ENCODE measurements around the gene KCTD17. TPM values are rescaled to one million over a fixed set of nuclear protein-coding genes. Genes with fewer than 3 reads are reported as not detected.

The KCTD17 gene
- total RNA-seq, 1 donor from 2014 or later: 35.3 TPM

GRCh38 chr22:37053310-37054055 is 1.9 kb downstream of the KCTD17 start:
- no peak overlapping the region for H3K4me3 ChIP-seq (ENCODE audit: low read depth, low read length)
- DNase-seq (ENCODE audit: low read depth): no peak
- H3K27me3 ChIP-seq (ENCODE audit: control insufficient read depth, insufficient read depth, low read length): no peaks in the 10 kb centered on the region
- no peaks in the 10 kb centered on the region for H3K36me3 ChIP-seq (ENCODE audit: control insufficient read depth, insufficient read depth, low read length)
- no peak for TF ChIP-seq CTCF (IDR thresholded peaks at IDR 0.05; ENCODE audit: insufficient read depth, low read length, poor library complexity, severe bottlenecking)

GRCh38 chr22:37054056-37054395 is 2.5 kb downstream of the KCTD17 start:
- no peak for DNase-seq (ENCODE audit: low read depth)
- Histone ChIP-seq H3K27me3 (ENCODE audit: control insufficient read depth, insufficient read depth, low read length) (no peaks in the 10 kb centered on the region), H3K4me3 (ENCODE audit: low read depth, low read length) (no peak overlapping the region), H3K36me3 (ENCODE audit: control insufficient read depth, insufficient read depth, low read length) (no peaks in the 10 kb centered on the region)
- TF ChIP-seq CTCF (IDR thresholded peaks at IDR 0.05; ENCODE audit: insufficient read depth, low read length, poor library complexity, severe bottlenecking): no peak

GRCh38 chr22:37054600-37055365 is 3.2 kb downstream of the KCTD17 start:
- H3K4me3 ChIP-seq (ENCODE audit: low read depth, low read length): no peak overlapping the region
- H3K36me3 ChIP-seq (ENCODE audit: control insufficient read depth, insufficient read depth, low read length): no peaks in the 10 kb centered on the region
- H3K27me3 ChIP-seq (ENCODE audit: control insufficient read depth, insufficient read depth, low read length): no peaks in the 10 kb centered on the region
- DNase-seq (ENCODE audit: low read depth): no peak
- TF ChIP-seq CTCF (IDR thresholded peaks at IDR 0.05; ENCODE audit: insufficient read depth, low read length, poor library complexity, severe bottlenecking): no peak

GRCh38 chr22:37056246-37056645 is 4.7 kb downstream of the KCTD17 start:
- TF ChIP-seq CTCF (IDR thresholded peaks at IDR 0.05; ENCODE audit: insufficient read depth, low read length, poor library complexity, severe bottlenecking): no peak
- Histone ChIP-seq H3K36me3 (ENCODE audit: control insufficient read depth, insufficient read depth, low read length) (no peaks in the 10 kb centered on the region), H3K27me3 (ENCODE audit: control insufficient read depth, insufficient read depth, low read length) (no peaks in the 10 kb centered on the region), H3K4me3 (ENCODE audit: low read depth, low read length) (no peak overlapping the region)
- no peak for DNase-seq (ENCODE audit: low read depth)

GRCh38 chr22:37057226-37057625 is 5.7 kb downstream of the KCTD17 start:
- Histone ChIP-seq H3K4me3 (ENCODE audit: low read depth, low read length) (no peak overlapping the region), H3K36me3 (ENCODE audit: control insufficient read depth, insufficient read depth, low read length) (no peaks in the 10 kb centered on the region), H3K27me3 (ENCODE audit: control insufficient read depth, insufficient read depth, low read length) (no peaks in the 10 kb centered on the region)
- no peak for TF ChIP-seq CTCF (IDR thresholded peaks at IDR 0.05; ENCODE audit: insufficient read depth, low read length, poor library complexity, severe bottlenecking)
- no peak for DNase-seq (ENCODE audit: low read depth)
